IMR-90 (cell line): ENCODE measurements around the gene AHI1.

Experiments
- BHLHE40 ChIP-seq: fragments of 150-350 bp; IDR thresholded peaks from 2 replicates; pipeline ENCODE4 v1.6.1; 2016; ENCODE audit warnings: mild to moderate bottlenecking, low read depth, low read length
- CHD1 ChIP-seq: IDR thresholded peaks from 2 replicates; pipeline ENCODE4 v1.6.1; 2012; ENCODE audit warnings: low read depth, low read length, improper control_type of control experiment
- CTCF ChIP-seq: conservative IDR thresholded peaks from 2 replicates; pipeline ENCODE4 v1.5.1; 2012; ENCODE audit warnings: mild to moderate bottlenecking, low read depth, low read length, improper control_type of control experiment
- MAFK ChIP-seq: IDR thresholded peaks from 2 replicates; pipeline ENCODE4 v1.6.1; 2012; ENCODE audit warnings: low read depth, low read length, improper control_type of control experiment

GRCh38 chr6:135362124-135362523 lies 135.4 kb downstream of the AHI1 start:
- TF ChIP-seq CTCF (no peak), CHD1 (no peak), BHLHE40 (no peak), MAFK (no peak)
